ENCODE data around the gene HOTAIR.

Gene HOTAIR

GRCh38 chr12:54011665-54012532, 37.1 kb upstream of the HOTAIR start:
- no peak for DNase-seq (ENCODE audit: low read depth in 2 of 2)

- DNase-seq (ENCODE audit: low read depth in 2 of 2): no peak
Observed at GRCh38 chr12:54010972-54011664, 36.4 kb upstream of the HOTAIR start.

- DNase-seq (ENCODE audit: low read depth in 2 of 2): no peak
Observed at GRCh38 chr12:54010053-54010971, 35.6 kb upstream of the HOTAIR start.

GRCh38 chr12:54009171-54010052, 34.7 kb upstream of the HOTAIR start:
- no peak for DNase-seq (ENCODE audit: low read depth in 2 of 2)

- no peak for DNase-seq (ENCODE audit: low read depth in 2 of 2)
Observed at GRCh38 chr12:54008260-54008552, 33.5 kb upstream of the HOTAIR start.

- no peak for DNase-seq (ENCODE audit: low read depth in 2 of 2)
Observed at GRCh38 chr12:54007538-54008259, 32.9 kb upstream of the HOTAIR start.

- no peak for DNase-seq (ENCODE audit: low read depth in 2 of 2)
Observed at GRCh38 chr12:54006559-54007220, 31.9 kb upstream of the HOTAIR start.

- peak; percentile 62 to 64 for DNase-seq (ENCODE audit: low read depth in 2 of 2)
Observed at GRCh38 chr12:54005853-54006558, 31.3 kb upstream of the HOTAIR start.

GRCh38 chr12:54005531-54005852, 30.7 kb upstream of the HOTAIR start:
- DNase-seq (ENCODE audit: low read depth in 2 of 2): no peak

- DNase-seq (ENCODE audit: low read depth in 2 of 2): no peak
Observed at GRCh38 chr12:54004841-54005530, 30.2 kb upstream of the HOTAIR start.

GRCh38 chr12:54004063-54004840, 29.5 kb upstream of the HOTAIR start:
- DNase-seq (ENCODE audit: low read depth in 2 of 2): no peak

GRCh38 chr12:54003625-54004024, 28.9 kb upstream of the HOTAIR start:
- DNase-seq (ENCODE audit: low read depth in 2 of 2): no peak

- DNase-seq (ENCODE audit: low read depth in 2 of 2): no peak
Observed at GRCh38 chr12:54002915-54003389, 28.2 kb upstream of the HOTAIR start.

- no peak for DNase-seq (ENCODE audit: low read depth in 2 of 2)
Observed at GRCh38 chr12:54002278-54002914, 27.6 kb upstream of the HOTAIR start.

- no peak for DNase-seq (ENCODE audit: low read depth in 2 of 2)
Observed at GRCh38 chr12:54001283-54002187, 26.8 kb upstream of the HOTAIR start.
